DMS53 treated with DMSO at 0.1 percent for 48 hours (cell line): ENCODE results near the gene BBS10.
"Not testable (repeated sequence)": the region's sequence is repeated elsewhere in the genome, so short reads cannot be mapped to it uniquely, and the experiment has no call there.

Source experiments
- DNase-seq: peaks from one replicate; lab custom pipeline; 2025; ENCODE audit not compliant: unreplicated experiment; lab: John Stamatoyannopoulos, UW

BBS10 gene

DNA sequence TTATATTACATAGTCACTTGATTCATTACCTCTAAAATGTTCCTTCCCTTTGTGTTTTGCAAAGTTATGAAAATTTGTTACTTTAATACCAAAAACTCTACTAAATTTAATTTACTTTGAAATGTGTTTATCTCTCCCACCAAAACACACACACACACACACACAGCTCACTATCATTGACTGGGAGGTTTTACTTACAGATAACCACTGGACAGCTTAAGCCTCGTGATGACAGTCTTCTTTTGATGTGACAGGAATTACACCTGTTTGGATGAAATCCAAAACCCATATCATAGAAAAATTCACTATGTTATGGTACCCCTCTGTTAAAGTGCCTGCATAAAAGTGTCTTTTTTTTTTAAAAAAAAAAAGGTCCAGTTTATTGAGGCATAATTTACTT lies 15.6 kb downstream of the BBS10 start:
- no peak for DNase-seq

DNA sequence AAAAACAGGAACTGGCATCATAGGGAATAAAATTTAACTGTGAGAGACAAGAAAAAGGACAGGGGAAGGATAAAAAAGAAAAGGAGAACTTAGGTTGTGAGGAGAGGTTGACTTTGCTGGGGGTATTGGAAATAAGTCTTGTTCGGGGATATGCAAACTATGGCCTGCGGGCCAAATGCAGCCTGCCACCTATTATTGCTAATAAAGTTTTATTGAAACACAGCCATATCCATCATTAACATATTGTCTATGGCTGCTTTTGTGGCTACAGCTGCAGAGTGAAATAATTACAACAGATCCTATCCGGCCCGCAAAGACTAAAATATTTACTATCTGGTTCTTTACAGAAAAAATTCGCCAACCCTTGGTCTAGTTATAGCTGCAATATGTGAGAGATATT lies 18.6 kb downstream of the BBS10 start:
- DNase-seq: no peak

DNA sequence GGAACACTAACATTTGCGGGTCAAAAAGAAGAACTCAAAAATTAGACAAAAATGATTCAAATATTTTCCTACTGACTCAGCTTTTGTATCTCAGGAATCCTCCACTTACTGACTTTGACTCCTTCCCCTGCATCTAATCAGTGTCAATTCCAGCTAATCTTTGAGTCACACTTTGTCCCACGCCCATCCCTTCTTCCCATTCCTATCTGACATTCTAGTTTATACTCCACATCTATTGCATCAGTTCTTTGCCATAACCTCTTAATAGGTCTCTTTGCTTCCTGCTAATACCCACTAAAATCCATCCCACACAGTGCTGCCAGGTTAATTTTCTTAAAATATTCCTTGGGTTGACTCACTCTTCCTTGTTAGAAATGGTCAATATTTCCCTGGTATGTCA lies 19.1 kb downstream of the BBS10 start:
- no peak for DNase-seq

DNA sequence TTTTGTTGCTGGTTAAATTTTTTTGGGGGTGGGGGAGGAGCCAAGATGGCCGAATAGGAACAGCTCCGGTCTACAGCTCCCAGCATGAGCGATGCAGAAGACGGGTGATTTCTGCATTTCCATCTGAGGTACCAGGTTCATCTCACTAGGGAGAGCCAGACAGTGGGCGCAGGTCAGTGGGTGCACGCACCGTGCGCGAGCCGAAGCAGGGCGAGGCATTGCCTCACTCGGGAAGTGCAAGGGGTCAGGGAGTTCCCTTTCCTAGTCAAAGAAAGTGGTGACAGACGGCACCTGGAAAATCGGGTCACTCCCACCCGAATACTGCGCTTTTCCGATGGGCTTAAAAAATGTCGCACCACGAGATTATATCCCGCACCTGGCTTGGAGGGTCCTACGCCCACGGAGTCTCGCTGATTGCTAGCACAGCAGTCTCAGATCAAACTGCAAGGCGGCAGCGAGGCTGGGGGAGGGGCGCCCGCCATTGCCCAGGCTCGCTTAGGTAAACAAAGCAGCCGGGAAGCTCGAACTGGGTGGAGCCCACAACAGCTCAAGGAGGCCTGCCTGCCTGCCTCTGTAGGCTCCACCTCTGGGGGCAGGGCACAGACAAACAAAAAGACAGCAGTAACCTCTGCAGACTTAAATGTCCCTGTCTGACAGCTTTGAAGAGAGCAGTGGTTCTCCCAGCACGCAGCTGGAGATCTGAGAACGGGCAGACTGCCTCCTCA lies 28.5 kb downstream of the BBS10 start:
- not testable (repeated sequence) for DNase-seq

DNA sequence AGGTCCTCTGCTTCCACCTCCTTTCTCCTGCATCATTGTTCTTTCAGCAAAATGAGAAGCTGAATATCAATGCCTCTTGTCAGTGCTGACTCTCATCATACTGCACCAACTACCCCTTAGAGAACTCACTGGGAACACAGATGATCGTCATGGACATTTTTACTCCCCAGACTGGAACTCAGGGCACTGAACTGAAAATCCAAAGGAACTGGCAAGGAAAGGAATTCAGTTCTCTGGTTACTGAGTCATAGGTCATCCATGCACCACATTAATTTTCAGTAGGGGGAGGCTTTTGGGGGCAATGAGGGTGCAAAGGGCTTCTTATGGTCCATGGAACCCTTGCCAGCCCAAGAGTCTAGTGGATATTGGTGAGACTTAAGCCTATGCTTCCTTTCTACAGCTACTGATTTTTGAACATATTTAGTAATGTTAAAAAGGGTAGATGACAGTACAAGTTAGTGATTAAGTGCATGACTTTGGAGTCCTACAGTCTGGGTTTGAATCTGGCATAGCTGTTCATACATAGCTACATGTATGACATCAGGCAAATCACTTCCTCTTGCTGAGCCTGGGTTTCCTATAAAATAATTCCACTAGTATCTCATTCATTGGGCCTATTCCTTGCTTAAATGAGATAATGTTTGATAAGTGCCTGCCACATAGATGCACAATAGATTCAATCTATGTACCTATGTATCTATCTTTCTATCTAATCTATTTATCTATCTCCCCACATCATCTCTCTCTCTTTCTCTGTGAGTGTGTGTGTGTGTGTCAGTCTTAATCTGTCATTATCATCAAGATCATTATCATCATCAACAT lies 29.2 kb downstream of the BBS10 start:
- no peak for DNase-seq

- no peak for DNase-seq
Measured at GRCh38 chr12:76317976-76318375, 30.2 kb downstream of the BBS10 start.

- no peak for DNase-seq
Measured at GRCh38 chr12:76316468-76316867, 31.7 kb downstream of the BBS10 start.

GRCh38 chr12:76313299-76313698 lies 34.9 kb downstream of the BBS10 start:
- no peak for DNase-seq

DNA sequence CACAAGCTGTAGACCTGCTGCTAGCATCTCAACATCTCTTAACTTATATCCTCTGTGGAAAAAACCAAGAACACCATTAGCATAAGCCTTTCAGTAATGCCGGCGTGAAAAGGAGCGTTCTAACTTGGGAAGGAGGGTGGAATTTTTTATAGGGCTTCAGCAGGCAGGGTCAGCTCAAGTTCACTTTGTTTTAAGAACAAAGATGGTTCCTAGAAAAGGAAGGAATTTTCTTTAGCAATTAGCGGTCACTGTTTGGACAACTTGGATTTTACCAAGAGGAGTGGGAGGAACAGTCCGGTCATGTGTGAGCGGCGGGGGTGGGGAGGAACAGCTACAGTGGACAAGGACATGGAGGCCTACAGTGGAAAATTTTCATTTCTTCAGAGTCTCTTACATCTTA lies 35.9 kb downstream of the BBS10 start:
- no peak for DNase-seq

- DNase-seq: no peak
Measured at GRCh38 chr12:76311796-76312195, 36.4 kb downstream of the BBS10 start.

- DNase-seq: no peak
Measured at GRCh38 chr12:76310110-76310509, 38.1 kb downstream of the BBS10 start.

DNA sequence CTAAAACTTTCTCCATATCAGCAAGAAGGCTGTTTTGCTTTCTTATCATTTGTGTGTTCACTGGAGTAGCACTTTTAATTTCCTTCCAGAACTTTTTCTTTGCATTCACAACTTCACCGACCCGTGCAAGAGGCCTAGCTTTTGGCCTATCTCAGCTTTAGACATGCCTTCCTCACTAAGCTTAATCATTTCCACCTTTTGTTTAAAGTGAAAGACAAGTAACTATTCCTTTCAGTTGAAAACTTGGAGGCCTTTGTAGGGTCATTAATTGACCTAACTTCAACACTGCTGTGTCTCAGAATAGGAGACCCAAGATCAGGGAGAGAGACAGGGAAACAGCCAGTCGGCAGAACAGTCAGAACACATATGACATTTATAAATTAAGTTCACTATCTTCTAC lies 39.3 kb downstream of the BBS10 start:
- DNase-seq: no peak

DNA sequence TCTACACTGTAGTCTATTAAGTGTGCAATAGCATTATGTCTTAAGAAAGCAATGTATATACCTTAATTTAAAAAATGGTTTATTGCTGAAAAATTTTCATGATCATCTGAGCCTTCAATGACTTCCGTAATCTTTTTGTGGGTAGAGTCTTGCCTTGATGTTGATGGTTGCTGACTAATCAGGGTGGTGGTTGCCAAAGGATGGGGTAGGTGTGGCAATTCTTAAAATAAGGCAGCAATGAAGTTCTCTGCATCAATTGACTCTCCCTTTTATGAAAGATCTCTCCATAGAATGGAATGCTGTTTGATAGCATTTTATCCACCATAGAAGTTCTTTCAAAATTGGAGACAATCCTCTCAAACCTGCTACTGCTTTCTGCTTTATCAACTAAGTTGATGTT lies 41.1 kb downstream of the BBS10 start:
- DNase-seq: no peak

DNA sequence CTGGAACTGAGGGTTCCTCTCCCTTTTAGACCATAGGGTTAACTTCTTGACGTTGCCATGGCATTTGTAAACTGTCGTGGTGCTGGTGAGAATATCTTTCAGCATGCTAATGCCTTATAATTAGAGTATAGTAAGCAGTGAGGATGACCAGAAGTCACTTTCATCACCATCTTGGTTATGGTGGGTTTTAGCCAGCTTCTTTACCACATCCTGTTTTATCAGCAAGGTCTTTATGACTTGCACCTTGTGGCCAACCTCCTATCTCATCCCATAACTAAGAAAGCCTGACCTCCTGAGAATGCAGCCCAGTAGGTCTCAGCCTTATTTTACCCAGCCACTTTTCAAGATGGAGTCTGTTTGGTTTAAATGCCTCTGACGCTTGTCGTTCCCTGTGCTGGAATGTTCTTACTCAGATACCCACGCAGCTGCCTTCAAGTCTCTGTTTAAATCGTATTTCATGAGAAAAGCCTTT lies 44.2 kb downstream of the BBS10 start:
- DNase-seq: no peak

DNA sequence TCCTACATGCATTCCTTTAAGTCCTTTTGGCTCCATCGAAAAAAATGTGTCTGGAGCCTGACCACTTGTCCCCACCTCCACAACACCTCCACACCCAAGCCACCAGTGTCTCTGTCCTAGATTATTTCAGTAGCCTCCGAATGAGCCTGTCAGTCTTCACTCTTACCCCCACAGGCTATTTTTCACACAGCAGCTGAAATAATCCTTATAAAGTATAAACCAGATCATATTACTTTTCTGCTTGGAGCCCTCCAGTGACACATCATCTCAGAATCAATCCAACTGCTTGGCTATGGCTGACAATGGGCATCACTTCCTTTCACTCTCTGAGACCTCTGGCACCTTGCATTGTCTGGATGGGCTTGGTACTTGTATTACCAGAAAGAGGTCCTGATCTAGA lies 44.9 kb downstream of the BBS10 start:
- DNase-seq: no peak

DNA sequence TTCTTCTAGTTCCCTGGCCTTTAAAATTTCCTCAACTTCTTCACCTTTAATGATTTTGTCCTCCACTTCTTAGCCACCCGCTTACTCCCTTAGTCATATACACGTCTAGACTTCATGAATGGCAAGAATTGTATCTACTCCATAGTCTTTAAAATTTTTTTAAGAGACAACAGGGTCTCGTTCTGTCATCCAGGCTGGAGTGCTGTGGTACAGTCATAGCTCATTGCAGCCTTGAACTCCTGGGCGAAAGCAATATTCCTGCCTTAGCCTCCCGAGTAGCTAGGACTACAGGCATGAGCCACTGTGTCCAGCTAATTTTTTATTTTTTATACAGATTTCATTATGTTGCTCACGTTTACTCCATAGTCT lies 47.9 kb downstream of the BBS10 start:
- DNase-seq: no peak

- DNase-seq: no peak
Measured at GRCh38 chr12:76299536-76300296, 48.5 kb downstream of the BBS10 start.
